Measurements from ENCODE around the gene EMP3. TPM values are rescaled to one million over a fixed set of nuclear protein-coding genes. Genes with fewer than 3 reads are reported as not detected.

EMP3 gene
- polyA plus RNA-seq, 3 donors, result 802 to 1,036 (median 996) TPM

GRCh38 chr19:48346191-48346590, 20.8 kb downstream of the EMP3 start:
- Histone ChIP-seq H3K9ac (ENCODE audit: insufficient read depth, low read length, poor library complexity, severe bottlenecking) (no peak overlapping the region), H3K27ac (ENCODE audit: low read depth in 1 of 2, low read length in 2 of 2) (no peak overlapping the region), H3K79me2 (ENCODE audit: insufficient read depth, low read length) (no peaks in the 10 kb centered on the region), H3K27me3 (ENCODE audit: control insufficient read depth in 2 of 2, insufficient read depth in 2 of 2, low read length in 2 of 2) (no peaks in the 10 kb centered on the region), H3K36me3 (replicated peaks in 1 of 2; ENCODE audit: control insufficient read depth in 1 of 2, insufficient read depth in 2 of 2, low read length in 2 of 2) (no peaks in the 10 kb centered on the region), H3K4me3 (replicated peaks in 1 of 3; ENCODE audit: low read depth in 2 of 3, low read length in 3 of 3) (no peak overlapping the region), H3K4me1 (ENCODE audit: control insufficient read depth in 1 of 2, insufficient read depth in 2 of 2, low read length in 2 of 2) (peaks cover 3 to 12% of the 10 kb centered on the region in 2 donors), H3K4me2 (replicated peaks; ENCODE audit: extremely low read depth, low read length, poor library complexity, severe bottlenecking) (no peak overlapping the region), H4K20me1 (ENCODE audit: insufficient read depth, low read length) (no peaks in the 10 kb centered on the region), H2AFZ (ENCODE audit: insufficient read depth, low read depth, low read length, poor library complexity, severe bottlenecking) (no peak overlapping the region), H3K9me3 (replicated peaks in 1 of 2; ENCODE audit: control insufficient read depth in 1 of 2, insufficient read depth in 1 of 2, low read length in 2 of 2) (no peaks in the 10 kb centered on the region)
- Mint-ChIP-seq H3K27ac (no peak overlapping the region), H3K27me3 (ENCODE audit: low read depth in 3 of 3) (peaks cover 0 to 1% (median 0%) of the 10 kb centered on the region in 3 donors), H3K4me3 (no peak overlapping the region), H3K9me3 (peaks cover 0 to 3% (median 0%) of the 10 kb centered on the region in 7 donors), H3K4me1 (peaks cover 7% of the 10 kb centered on the region), H3K36me3 (peaks cover 15 to 16% of the 10 kb centered on the region in 2 donors)
- 50% methylated on average over 1 of the region's 2 CpGs for WGBS (ENCODE audit: insufficient coverage)
- no peak for TF ChIP-seq CTCF (IDR thresholded peaks at IDR 0.05)
- no peak for DNase-seq
- intact Hi-C loops (cut with micrococcal nuclease), result no loop called here

GRCh38 chr19:48348045-48348444, 22.7 kb downstream of the EMP3 start:
- peaks cover 0 to 1% (median 0%) of the 10 kb centered on the region in 3 donors for H3K27me3 Mint-ChIP-seq (ENCODE audit: low read depth in 3 of 3)
- H4K20me1 ChIP-seq (ENCODE audit: insufficient read depth, low read length), result no peaks in the 10 kb centered on the region
- H3K4me3 Mint-ChIP-seq, result no peak overlapping the region
- H3K36me3 ChIP-seq (replicated peaks in 1 of 2; ENCODE audit: control insufficient read depth in 1 of 2, insufficient read depth in 2 of 2, low read length in 2 of 2), result no peaks in the 10 kb centered on the region
- no peak for TF ChIP-seq CTCF (IDR thresholded peaks at IDR 0.05)
- H3K9me3 Mint-ChIP-seq, result peaks cover 0 to 1% (median 0%) of the 10 kb centered on the region in 7 donors
- no peak overlapping the region for H3K27ac ChIP-seq (ENCODE audit: low read depth in 1 of 2, low read length in 2 of 2)
- no peaks in the 10 kb centered on the region for H3K9me3 ChIP-seq (replicated peaks in 1 of 2; ENCODE audit: control insufficient read depth in 1 of 2, insufficient read depth in 1 of 2, low read length in 2 of 2)
- H3K4me2 ChIP-seq (replicated peaks; ENCODE audit: extremely low read depth, low read length, poor library complexity, severe bottlenecking), result no peak overlapping the region
- no peak overlapping the region for H3K27ac Mint-ChIP-seq
- WGBS (ENCODE audit: insufficient coverage), result 100% methylated on average over 5 of the region's 5 CpGs
- H3K9ac ChIP-seq (ENCODE audit: insufficient read depth, low read length, poor library complexity, severe bottlenecking), result no peak overlapping the region
- no peak for DNase-seq
- intact Hi-C loops (cut with micrococcal nuclease), result no loop called here
- H3K79me2 ChIP-seq (ENCODE audit: insufficient read depth, low read length), result no peaks in the 10 kb centered on the region
- H3K4me1 Mint-ChIP-seq, result peaks cover 2% of the 10 kb centered on the region
- no peaks in the 10 kb centered on the region for H3K27me3 ChIP-seq (ENCODE audit: control insufficient read depth in 2 of 2, insufficient read depth in 2 of 2, low read length in 2 of 2)
- peaks cover 1 to 5% of the 10 kb centered on the region in 2 donors for H3K4me1 ChIP-seq (ENCODE audit: control insufficient read depth in 1 of 2, insufficient read depth in 2 of 2, low read length in 2 of 2)
- H3K4me3 ChIP-seq (replicated peaks in 1 of 3; ENCODE audit: low read depth in 2 of 3, low read length in 3 of 3), result no peak overlapping the region
- peaks cover 12 to 13% of the 10 kb centered on the region in 2 donors for H3K36me3 Mint-ChIP-seq
- H2AFZ ChIP-seq (ENCODE audit: insufficient read depth, low read depth, low read length, poor library complexity, severe bottlenecking), result no peak overlapping the region
